MM.1S (cell line): ENCODE results near the gene AGPS.

Experiments used
- DNase-seq: peaks from one replicate; pipeline ENCODE4 v3.0.0-alpha.2; 2015
- H2AFZ ChIP-seq: fragments of 300-600 bp; sonication (generic); 2 replicates; pipeline ENCODE4 v1.6.0; 2016; ENCODE audit warnings: antibody characterized with exemption, low read length
- H3F3A ChIP-seq: fragments of 300-600 bp; sonication (generic); 2 replicates; pipeline ENCODE4 v1.6.1; 2016; ENCODE audit warnings: mild to moderate bottlenecking, antibody characterized with exemption, low read length, moderate library complexity, mixed read lengths; ENCODE audit not compliant: insufficient read depth
- H3K27ac ChIP-seq: fragments of 300-600 bp; sonication (generic); 2 replicates; pipeline ENCODE4 v1.5.1; 2016; ENCODE audit warnings: mild to moderate bottlenecking, low read length
- H3K27me3 ChIP-seq: fragments of 300-600 bp; sonication (generic); replicated peaks from 2 replicates; pipeline ENCODE4 v1.6.0; 2016; ENCODE audit warnings: low read length; ENCODE audit not compliant: insufficient read depth
- H3K36me3 ChIP-seq: fragments of 300-600 bp; sonication (generic); replicated peaks from 2 replicates; pipeline ENCODE4 v1.6.1; 2016; ENCODE audit warnings: mild to moderate bottlenecking, low read length, mixed read lengths; ENCODE audit not compliant: insufficient read depth
- H3K4me1 ChIP-seq: fragments of 300-600 bp; sonication (generic); 2 replicates; pipeline ENCODE4 v1.6.1; 2016; ENCODE audit warnings: low read length, mixed read lengths
- H3K4me2 ChIP-seq: fragments of 300-600 bp; sonication (generic); 2 replicates; pipeline ENCODE4 v1.6.0; 2016; ENCODE audit warnings: low read depth, low read length
- H3K4me3 ChIP-seq: fragments of 300-600 bp; sonication (generic); 2 replicates; pipeline ENCODE4 v1.5.1; 2016; ENCODE audit warnings: low read length, mixed read lengths
- H3K79me2 ChIP-seq: fragments of 300-600 bp; sonication (generic); 2 replicates; pipeline ENCODE4 v1.6.1; 2016; ENCODE audit warnings: mixed run types, low read length, mixed read lengths
- H3K9ac ChIP-seq: fragments of 300-600 bp; sonication (generic); 2 replicates; pipeline ENCODE4 v1.6.1; 2016; ENCODE audit warnings: low read length, mixed read lengths
- H3K9me2 ChIP-seq: fragments of 300-600 bp; sonication (generic); replicated peaks from 2 replicates; pipeline ENCODE4 v1.6.1; 2016; ENCODE audit warnings: mild to moderate bottlenecking, low read length, mixed read lengths; ENCODE audit not compliant: insufficient read depth
- H3K9me3 ChIP-seq: fragments of 300-600 bp; sonication (generic); replicated peaks from 2 replicates; pipeline ENCODE4 v1.6.1; 2016; ENCODE audit warnings: mild to moderate bottlenecking, low read length, mixed read lengths; ENCODE audit not compliant: insufficient read depth
- H4K20me1 ChIP-seq: fragments of 300-600 bp; sonication (generic); 2 replicates; pipeline ENCODE4 v1.6.1; 2016; ENCODE audit warnings: mild to moderate bottlenecking, low read length, moderate library complexity, mixed read lengths; ENCODE audit not compliant: insufficient read depth
- EZH2 ChIP-seq: fragments of 300-600 bp; sonication (generic); optimal IDR thresholded peaks from 2 replicates; pipeline ENCODE3; 2017; ENCODE audit warnings: low read depth, mild to moderate bottlenecking, antibody characterized with exemption, low read length, mixed read lengths
- EZH2phosphoT487 ChIP-seq: fragments of 300-600 bp; sonication (generic); IDR thresholded peaks from 2 replicates; pipeline ENCODE4 v1.6.1; 2018; ENCODE audit warnings: antibody characterized with exemption, low read length
- TF ChIP-seq, protein P1 (sequence below): fragments of 300-600 bp; sonication (generic); IDR thresholded peaks from 2 replicates; pipeline ENCODE4 v1.5.1; 2016; ENCODE audit warnings: antibody characterized with exemption, low read length, mixed read lengths

Gene AGPS

DNA sequence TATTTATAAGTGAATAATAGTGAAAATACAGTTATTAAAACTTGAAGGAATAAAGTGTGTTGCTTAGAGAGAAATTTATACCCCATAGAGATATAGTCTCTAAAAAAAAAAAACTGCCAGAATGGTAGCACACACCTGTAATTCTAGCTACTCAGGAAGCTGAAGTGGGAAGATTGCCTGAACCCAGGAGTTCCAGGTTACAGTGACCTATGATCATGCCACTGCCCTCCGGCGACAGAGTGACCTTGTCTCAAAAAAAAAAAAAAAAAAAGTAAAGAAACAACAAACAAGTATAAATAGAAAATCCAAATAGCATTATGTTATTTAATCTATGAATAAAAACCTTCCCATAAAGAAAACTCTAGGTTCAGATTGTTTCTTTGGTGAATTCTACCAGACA, 7.4 kb upstream of the AGPS start:
- TF ChIP-seq EZH2phosphoT487: no peak
- TF ChIP-seq, protein P1, sequence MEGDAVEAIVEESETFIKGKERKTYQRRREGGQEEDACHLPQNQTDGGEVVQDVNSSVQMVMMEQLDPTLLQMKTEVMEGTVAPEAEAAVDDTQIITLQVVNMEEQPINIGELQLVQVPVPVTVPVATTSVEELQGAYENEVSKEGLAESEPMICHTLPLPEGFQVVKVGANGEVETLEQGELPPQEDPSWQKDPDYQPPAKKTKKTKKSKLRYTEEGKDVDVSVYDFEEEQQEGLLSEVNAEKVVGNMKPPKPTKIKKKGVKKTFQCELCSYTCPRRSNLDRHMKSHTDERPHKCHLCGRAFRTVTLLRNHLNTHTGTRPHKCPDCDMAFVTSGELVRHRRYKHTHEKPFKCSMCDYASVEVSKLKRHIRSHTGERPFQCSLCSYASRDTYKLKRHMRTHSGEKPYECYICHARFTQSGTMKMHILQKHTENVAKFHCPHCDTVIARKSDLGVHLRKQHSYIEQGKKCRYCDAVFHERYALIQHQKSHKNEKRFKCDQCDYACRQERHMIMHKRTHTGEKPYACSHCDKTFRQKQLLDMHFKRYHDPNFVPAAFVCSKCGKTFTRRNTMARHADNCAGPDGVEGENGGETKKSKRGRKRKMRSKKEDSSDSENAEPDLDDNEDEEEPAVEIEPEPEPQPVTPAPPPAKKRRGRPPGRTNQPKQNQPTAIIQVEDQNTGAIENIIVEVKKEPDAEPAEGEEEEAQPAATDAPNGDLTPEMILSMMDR: no peak
- no peak for TF ChIP-seq EZH2
- no peaks in the 10 kb centered on the region for H3K9me2 ChIP-seq
- no peaks in the 10 kb centered on the region for H3F3A ChIP-seq
- H3K27me3 ChIP-seq: no peaks in the 10 kb centered on the region
- H3K4me3 ChIP-seq: no peak overlapping the region
- no peaks in the 10 kb centered on the region for H4K20me1 ChIP-seq
- H2AFZ ChIP-seq: no peak overlapping the region
- no peak overlapping the region for H3K4me2 ChIP-seq
- H3K36me3 ChIP-seq: no peaks in the 10 kb centered on the region
- H3K9me3 ChIP-seq: no peaks in the 10 kb centered on the region
- DNase-seq: no peak
- H3K9ac ChIP-seq: no peak overlapping the region
- no peaks in the 10 kb centered on the region for H3K4me1 ChIP-seq
- H3K27ac ChIP-seq: no peak overlapping the region
- no peaks in the 10 kb centered on the region for H3K79me2 ChIP-seq

DNA sequence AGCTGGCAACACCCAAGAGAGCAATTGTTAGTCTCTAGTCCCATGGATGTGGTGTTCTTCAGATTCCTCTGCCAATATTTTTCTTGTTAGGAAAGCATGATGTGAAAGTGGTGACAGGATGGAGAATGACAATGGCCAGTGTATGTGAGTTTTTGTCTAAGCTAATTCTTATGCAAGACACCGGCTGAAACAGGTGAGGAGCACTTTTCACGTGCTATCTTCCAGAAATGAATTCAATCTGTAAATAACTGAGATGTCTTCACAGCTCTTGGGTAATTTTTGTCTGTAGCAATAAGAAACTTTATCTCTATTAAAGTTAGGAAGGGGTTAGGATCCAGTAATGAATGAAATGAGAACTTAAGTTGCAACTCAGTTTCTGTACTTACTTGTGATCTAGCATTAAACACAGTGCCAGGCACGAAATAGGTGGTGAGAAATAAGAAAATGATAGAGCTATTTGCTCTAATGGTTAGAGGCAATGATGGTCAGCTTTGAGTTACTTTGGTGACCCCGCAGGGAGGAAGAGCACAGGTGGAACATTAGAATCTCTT, 676 bp upstream of the AGPS start:
- TF ChIP-seq EZH2phosphoT487: no peak
- H3K27ac ChIP-seq: no peak overlapping the region
- H3K27me3 ChIP-seq: no peaks in the 10 kb centered on the region
- H3K4me2 ChIP-seq: peak overlapping the region; percentile 99
- H3K36me3 ChIP-seq: no peaks in the 10 kb centered on the region
- H3K9me2 ChIP-seq: no peaks in the 10 kb centered on the region
- H3K9me3 ChIP-seq: no peaks in the 10 kb centered on the region
- DNase-seq: no peak
- no peaks in the 10 kb centered on the region for H3F3A ChIP-seq
- peak overlapping the region; percentile 100 for H2AFZ ChIP-seq
- H3K79me2 ChIP-seq: peaks cover 47% of the 10 kb centered on the region
- peaks cover 13% of the 10 kb centered on the region for H3K4me1 ChIP-seq
- H3K4me3 ChIP-seq: peak overlapping the region; percentile 95
- H3K9ac ChIP-seq: peak overlapping the region; percentile 83; the same call in 1 of the 2 replicates
- no peaks in the 10 kb centered on the region for H4K20me1 ChIP-seq

DNA sequence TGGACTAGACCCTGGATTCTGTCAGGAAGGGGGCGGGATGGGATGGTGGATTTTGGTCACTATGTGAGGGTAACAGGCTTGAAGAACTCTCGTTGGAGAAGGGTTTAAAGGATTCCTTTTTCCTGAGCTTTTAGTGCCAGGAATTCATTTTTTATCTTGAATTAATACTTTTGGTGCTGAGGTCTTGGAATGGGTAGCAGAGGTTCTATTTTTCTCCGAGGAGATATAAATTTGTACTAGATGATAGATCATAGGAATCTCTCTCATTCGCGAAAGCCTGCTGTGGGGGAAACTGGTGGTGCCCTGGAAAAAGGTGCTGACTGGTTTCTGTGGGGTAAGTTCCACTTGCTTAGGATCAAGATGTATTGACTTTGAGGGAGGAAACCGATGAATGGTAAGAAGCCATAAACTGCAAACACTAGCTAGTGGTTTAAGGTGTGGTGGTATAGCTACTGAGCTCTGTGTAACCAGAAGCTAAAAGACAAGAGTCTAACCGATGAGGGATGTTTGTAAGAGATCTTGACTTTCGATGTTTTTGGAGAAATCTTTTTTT, 706 bp downstream of the AGPS start:
- no peak overlapping the region for H3K27ac ChIP-seq
- peak; percentile 12 for DNase-seq
- TF ChIP-seq, protein P1: no peak
- TF ChIP-seq EZH2 (no peak), EZH2phosphoT487 (no peak)

More for the DNA sequence above, 706 bp downstream of the AGPS start:
- peak overlapping the region; percentile 95 for H3K4me3 ChIP-seq
- no peaks in the 10 kb centered on the region for H3K9me3 ChIP-seq
- H3K9me2 ChIP-seq: no peaks in the 10 kb centered on the region
- peaks cover 61% of the 10 kb centered on the region for H3K79me2 ChIP-seq
- H3F3A ChIP-seq: no peaks in the 10 kb centered on the region
- H3K36me3 ChIP-seq: no peaks in the 10 kb centered on the region
- H3K4me1 ChIP-seq: peaks cover 13% of the 10 kb centered on the region
- no peaks in the 10 kb centered on the region for H3K27me3 ChIP-seq
- no peaks in the 10 kb centered on the region for H4K20me1 ChIP-seq
- peak overlapping the region; percentile 99 for H3K4me2 ChIP-seq
- H2AFZ ChIP-seq: peak overlapping the region; percentile 100
- peak overlapping the region; percentile 83 for H3K9ac ChIP-seq
